ENCODE measurements around the gene NEXN. TPM values are rescaled to one million over a fixed set of nuclear protein-coding genes. Genes with fewer than 3 reads are reported as not detected.
A peak's percentile ranks its signal among the peaks of the same experiment; 100 is the strongest.

NEXN gene
- total RNA-seq, 1 donor from 2014 or later, result 4.6 TPM

- no peak overlapping the region for H3K4me3 ChIP-seq (ENCODE audit: low read depth, low read length)
- TF ChIP-seq, protein P1, sequence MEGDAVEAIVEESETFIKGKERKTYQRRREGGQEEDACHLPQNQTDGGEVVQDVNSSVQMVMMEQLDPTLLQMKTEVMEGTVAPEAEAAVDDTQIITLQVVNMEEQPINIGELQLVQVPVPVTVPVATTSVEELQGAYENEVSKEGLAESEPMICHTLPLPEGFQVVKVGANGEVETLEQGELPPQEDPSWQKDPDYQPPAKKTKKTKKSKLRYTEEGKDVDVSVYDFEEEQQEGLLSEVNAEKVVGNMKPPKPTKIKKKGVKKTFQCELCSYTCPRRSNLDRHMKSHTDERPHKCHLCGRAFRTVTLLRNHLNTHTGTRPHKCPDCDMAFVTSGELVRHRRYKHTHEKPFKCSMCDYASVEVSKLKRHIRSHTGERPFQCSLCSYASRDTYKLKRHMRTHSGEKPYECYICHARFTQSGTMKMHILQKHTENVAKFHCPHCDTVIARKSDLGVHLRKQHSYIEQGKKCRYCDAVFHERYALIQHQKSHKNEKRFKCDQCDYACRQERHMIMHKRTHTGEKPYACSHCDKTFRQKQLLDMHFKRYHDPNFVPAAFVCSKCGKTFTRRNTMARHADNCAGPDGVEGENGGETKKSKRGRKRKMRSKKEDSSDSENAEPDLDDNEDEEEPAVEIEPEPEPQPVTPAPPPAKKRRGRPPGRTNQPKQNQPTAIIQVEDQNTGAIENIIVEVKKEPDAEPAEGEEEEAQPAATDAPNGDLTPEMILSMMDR (IDR thresholded peaks at IDR 0.05; ENCODE audit: insufficient read depth, low read length, poor library complexity, severe bottlenecking), result no peak
- H3K36me3 ChIP-seq (ENCODE audit: control insufficient read depth, insufficient read depth, low read length), result peaks cover 1% of the 10 kb centered on the region
- H3K27me3 ChIP-seq (ENCODE audit: control insufficient read depth, insufficient read depth, low read length), result no peaks in the 10 kb centered on the region
- DNase-seq (ENCODE audit: low read depth), result no peak
These were observed 73.0 kb downstream of the NEXN start for GRCh38 chr1:77961392-77961791.

DNA sequence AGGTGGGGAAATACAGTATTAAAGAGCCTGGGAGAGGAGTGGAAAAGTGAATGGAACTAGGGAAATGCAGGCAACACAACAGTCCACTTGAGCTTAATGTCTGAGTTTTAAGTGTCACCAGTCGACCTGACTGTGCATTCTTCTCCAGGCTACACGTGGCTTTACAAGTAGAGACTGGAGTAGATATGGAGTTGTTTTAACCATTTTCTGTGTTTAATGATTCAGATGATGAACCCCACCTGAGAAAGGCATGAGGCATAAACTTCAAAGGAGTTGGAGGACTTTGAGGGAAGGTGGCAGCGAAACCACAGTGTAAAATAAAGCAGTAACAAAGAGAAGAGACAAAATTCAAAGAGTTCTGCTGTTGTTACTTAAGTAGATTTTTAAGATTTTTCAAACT, 77.9 kb downstream of the NEXN start:
- DNase-seq (ENCODE audit: low read depth), result no peak
- Histone ChIP-seq H3K27me3 (ENCODE audit: control insufficient read depth, insufficient read depth, low read length) (no peaks in the 10 kb centered on the region), H3K36me3 (ENCODE audit: control insufficient read depth, insufficient read depth, low read length) (no peaks in the 10 kb centered on the region), H3K4me3 (ENCODE audit: low read depth, low read length) (no peak overlapping the region)
- TF ChIP-seq, protein P1 (IDR thresholded peaks at IDR 0.05; ENCODE audit: insufficient read depth, low read length, poor library complexity, severe bottlenecking), result no peak

GRCh38 chr1:77970192-77970591, 81.8 kb downstream of the NEXN start:
- Histone ChIP-seq H3K36me3 (ENCODE audit: control insufficient read depth, insufficient read depth, low read length) (no peaks in the 10 kb centered on the region), H3K27me3 (ENCODE audit: control insufficient read depth, insufficient read depth, low read length) (no peaks in the 10 kb centered on the region), H3K4me3 (ENCODE audit: low read depth, low read length) (no peak overlapping the region)
- TF ChIP-seq, protein P1 (IDR thresholded peaks at IDR 0.05; ENCODE audit: insufficient read depth, low read length, poor library complexity, severe bottlenecking), result no peak
- DNase-seq (ENCODE audit: low read depth), result no peak

GRCh38 chr1:77972080-77972479, 83.7 kb downstream of the NEXN start:
- no peak for DNase-seq (ENCODE audit: low read depth)
- H3K36me3 ChIP-seq (ENCODE audit: control insufficient read depth, insufficient read depth, low read length), result no peaks in the 10 kb centered on the region
- TF ChIP-seq, protein P1 (IDR thresholded peaks at IDR 0.05; ENCODE audit: insufficient read depth, low read length, poor library complexity, severe bottlenecking), result no peak
- no peak overlapping the region for H3K4me3 ChIP-seq (ENCODE audit: low read depth, low read length)
- no peaks in the 10 kb centered on the region for H3K27me3 ChIP-seq (ENCODE audit: control insufficient read depth, insufficient read depth, low read length)

DNA sequence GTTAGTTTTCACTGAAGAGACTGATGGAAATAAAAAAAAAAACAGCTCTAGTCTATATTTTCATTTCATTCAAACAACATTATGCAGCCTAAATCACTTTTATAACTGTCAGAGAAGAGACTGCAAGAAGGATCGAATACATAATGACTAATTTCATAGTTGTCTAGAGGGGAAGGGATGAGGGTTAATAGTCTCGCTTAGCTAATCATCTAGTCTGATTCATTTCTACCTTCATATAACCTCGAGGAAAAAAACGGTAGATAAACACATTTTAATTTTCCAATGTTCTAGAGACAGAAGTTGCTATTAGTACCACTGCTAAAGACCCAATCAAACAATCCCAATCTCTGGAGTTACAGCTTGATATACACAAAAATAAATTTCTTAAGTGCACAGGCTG, 87.0 kb downstream of the NEXN start:
- DNase-seq (ENCODE audit: low read depth), result no peak
- H3K36me3 ChIP-seq (ENCODE audit: control insufficient read depth, insufficient read depth, low read length), result no peaks in the 10 kb centered on the region
- H3K4me3 ChIP-seq (ENCODE audit: low read depth, low read length), result no peak overlapping the region

DNA sequence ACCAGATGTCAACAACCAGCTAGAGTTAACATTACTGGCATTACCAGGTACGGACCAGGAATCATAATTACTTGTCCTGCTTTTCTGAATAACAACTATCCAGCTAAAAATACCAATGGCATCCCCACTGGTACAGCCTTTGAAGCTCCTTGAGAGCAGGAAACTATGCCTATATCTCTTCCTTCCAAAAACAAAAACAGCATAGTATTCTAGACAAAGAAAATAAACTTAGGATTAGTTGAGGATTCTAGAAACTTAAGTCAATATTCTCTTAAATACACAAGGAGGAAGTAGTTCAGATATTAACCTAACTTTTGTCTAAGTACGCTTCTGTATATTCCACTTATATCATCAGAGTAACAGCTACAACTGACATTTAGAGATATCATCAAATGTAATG, 87.5 kb downstream of the NEXN start:
- TF ChIP-seq, protein P1 (IDR thresholded peaks at IDR 0.05; ENCODE audit: insufficient read depth, low read length, poor library complexity, severe bottlenecking), result no peak
- Histone ChIP-seq H3K36me3 (ENCODE audit: control insufficient read depth, insufficient read depth, low read length) (no peaks in the 10 kb centered on the region), H3K27me3 (ENCODE audit: control insufficient read depth, insufficient read depth, low read length) (no peaks in the 10 kb centered on the region), H3K4me3 (ENCODE audit: low read depth, low read length) (peak overlapping the region; percentile 76)
- DNase-seq (ENCODE audit: low read depth), result no peak

More for the DNA sequence above, 87.0 kb downstream of the NEXN start:
- TF ChIP-seq, protein P1 (IDR thresholded peaks at IDR 0.05; ENCODE audit: insufficient read depth, low read length, poor library complexity, severe bottlenecking), result no peak
- H3K27me3 ChIP-seq (ENCODE audit: control insufficient read depth, insufficient read depth, low read length), result no peaks in the 10 kb centered on the region
